Natural killer cell treated with Interleukin-12 subunit alpha and Interleukin-12 subunit beta and Interleukin-15 and Interleukin-18, amount 100 ng/mL, for 72 hours (primary cell): ENCODE measurements around the gene CRABP1. TPM values are rescaled to one million over a fixed set of nuclear protein-coding genes. Genes with fewer than 3 reads are reported as not detected.

Source experiments
- total RNA-seq, 2 donors: library from RNA; stranded (reverse); gene quantifications; one replicate each; pipeline ENCODE4 v1.2.3, GENCODE V29; 2022

The CRABP1 gene
- total RNA-seq, 2 donors from 2014 or later, result not detected

Other genes with a start within 250 kb of the CRABP1 start
- not detected for gene SH2D7, start 247.8 kb upstream of the CRABP1 start, total RNA-seq
- gene CIB2, start 208.9 kb upstream of the CRABP1 start, total RNA-seq, result 1 to 10 TPM in 1 of 2 donors, under 1 TPM in 1; 0.67 to 1.8 TPM
- gene IDH3A, start 191.0 kb upstream of the CRABP1 start, total RNA-seq, result 100 to 1,000 TPM; 135 to 169 TPM
- gene ACSBG1, start 105.8 kb upstream of the CRABP1 start, total RNA-seq, result under 1 TPM in 1 of 2 donors, not detected in 1; 0.31 TPM
- 10 to 100 TPM; 35.2 to 50.4 TPM for gene DNAJA4, start 75.8 kb upstream of the CRABP1 start, total RNA-seq
- gene SKIC8, start 40.7 kb upstream of the CRABP1 start, total RNA-seq, result 10 to 100 TPM; 40.7 to 50.0 TPM
- gene IREB2, start 97.9 kb downstream of the CRABP1 start, total RNA-seq, result 10 to 100 TPM; 79.0 to 92.8 TPM
- gene HYKK, start 167.2 kb downstream of the CRABP1 start, total RNA-seq, result under 1 TPM; 0.50 to 0.56 TPM
- gene PSMA4, start 200.1 kb downstream of the CRABP1 start, total RNA-seq, result 100 to 1,000 TPM; 144 to 286 TPM
- gene CHRNA5, start 225.2 kb downstream of the CRABP1 start, total RNA-seq, result 1 to 10 TPM; 4.4 to 9.0 TPM